ENCODE data around the gene ENTREP3.

The ENTREP3 gene

DNA sequence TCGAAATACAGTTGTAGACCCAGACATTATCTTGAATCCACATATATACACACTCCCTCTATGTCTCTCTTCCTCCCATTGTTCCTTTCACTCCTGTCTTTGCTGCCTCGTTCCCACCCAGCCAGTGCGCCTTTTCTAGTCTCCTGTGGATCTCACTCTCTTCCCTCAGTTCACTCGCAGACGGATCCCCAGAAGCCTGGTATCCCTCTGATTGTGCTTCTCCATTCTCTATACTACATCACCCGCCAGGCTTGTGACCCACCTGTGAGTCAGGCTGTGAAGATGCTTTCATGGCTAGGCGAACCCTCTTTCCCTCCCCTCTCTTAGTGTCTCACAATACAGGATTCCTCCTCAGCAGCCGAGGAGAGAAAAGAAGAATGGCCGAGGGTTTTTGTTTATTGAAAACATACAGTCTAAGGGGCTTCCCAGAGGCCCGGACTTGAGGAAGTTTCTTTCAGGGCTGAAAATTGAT is 23.4 kb upstream of the ENTREP3 start:
- no peak for DNase-seq (ENCODE audit: low spot score)

GRCh38 chr1:155277902-155278688 is 22.8 kb upstream of the ENTREP3 start:
- DNase-seq (ENCODE audit: low spot score), result peak; percentile 41

DNA sequence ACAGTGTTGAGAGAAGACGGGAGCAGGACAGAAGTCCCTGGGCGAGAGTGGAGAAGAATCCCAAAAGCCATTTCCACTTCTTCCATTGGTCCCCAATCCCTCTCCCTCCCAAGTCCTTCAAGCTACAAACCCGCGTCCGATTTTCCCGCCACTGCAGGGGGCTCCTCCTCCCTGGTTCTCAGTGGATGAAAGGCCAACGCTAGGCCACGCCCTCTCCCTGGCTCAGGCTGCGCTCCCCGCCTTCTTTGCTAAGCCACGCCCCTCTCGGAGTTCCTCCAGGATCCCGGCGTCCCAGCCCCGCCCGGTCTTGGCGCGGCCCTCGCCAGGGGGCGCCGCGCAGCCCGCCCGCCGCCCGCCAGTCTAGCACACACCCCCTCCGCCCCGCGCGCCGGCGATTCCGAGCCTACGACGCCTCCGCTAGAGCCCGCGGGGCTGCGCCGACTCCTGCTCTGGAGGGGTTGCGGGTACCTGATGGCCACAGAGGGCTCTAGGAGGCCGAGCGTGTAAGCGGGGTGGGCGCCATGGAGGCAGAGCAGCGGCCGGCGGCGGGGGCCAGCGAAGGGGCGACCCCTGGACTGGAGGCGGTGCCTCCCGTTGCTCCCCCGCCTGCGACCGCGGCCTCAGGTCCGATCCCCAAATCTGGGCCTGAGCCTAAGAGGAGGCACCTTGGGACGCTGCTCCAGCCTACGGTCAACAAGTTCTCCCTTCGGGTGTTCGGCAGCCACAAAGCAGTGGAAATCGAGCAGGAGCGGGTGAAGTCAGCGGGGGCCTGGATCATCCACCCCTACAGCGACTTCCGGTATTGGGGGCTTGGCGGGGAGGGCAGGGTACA is 22.0 kb upstream of the ENTREP3 start, which contains the start of gene HCN3:
HCN3 (plus strand) TSS at position 394 of the 832 bp plus-strand sequence; CDS start at position 522, 128 bp downstream.
- peak; percentile 96 for DNase-seq (ENCODE audit: low spot score)

DNA sequence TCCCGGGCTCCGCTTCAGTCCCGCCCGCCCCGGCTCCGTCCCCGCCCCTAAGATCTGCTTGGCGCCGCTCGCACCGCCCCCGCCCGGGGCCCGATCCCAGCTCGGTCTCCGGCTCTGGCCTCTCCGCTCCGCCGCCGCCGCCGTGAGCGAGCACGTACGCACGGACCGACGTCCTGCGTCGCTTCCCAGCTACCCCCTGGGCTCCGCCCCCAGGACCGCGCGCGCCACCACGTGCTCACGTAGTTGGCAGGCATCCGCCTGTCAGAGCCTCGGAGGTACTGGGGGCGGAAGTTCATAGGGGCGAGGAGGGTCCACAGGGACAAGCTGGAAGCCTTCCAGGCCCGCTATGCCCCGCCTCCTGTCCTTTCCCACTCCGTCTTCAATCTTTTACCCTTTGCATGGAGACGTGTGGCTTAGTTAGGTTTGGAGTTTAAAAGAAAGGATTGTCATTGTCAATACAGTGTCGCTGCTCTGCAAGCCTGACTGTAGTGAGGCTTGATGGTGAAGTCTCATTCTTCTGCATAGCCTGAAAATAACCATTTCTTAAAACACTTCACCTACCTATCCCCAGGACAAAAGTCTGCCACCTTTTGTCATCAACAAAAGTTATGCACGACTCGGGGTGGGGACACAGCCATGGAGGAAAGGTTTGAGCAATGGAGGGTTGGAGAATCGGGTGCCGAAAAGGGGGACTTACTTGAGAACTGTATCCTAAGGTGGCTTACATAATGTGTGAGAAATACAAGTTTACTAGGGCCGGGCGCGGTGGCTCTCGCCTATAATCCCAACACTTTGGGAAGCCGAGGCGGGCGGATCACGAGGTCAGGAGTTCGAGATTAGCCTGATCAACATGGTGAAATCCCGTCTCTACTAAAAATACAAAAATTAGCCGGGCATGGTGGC is 18.3 kb upstream of the ENTREP3 start, which contains the start of gene CLK2:
CLK2 (minus strand) TSS at position 162 of the 903 bp plus-strand sequence. CDS start 2,527 bp downstream, outside the sequence.
- DNase-seq (ENCODE audit: low spot score), result peak; percentile 94

- peak; percentile 24 for DNase-seq (ENCODE audit: low spot score)
These were observed 17.4 kb upstream of the ENTREP3 start for GRCh38 chr1:155272466-155273342.

DNA sequence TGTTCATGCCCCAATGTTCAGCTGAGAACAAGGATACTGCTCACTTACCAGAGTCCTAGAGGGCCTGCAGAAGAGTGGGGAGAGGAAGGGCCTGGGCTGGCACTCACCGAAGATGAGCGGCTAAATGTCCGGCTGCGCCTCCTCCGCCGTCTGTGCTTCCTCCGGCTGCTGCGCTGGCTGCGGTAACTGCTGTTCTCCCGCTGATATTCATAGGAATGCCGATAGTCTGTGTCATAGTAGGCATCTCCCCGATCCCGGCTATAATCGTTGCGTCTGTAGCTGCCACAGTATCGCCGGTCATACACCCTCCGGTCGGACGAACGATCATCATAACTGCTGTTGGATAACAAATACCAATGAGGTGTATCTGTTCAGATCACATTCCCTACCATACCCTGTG is 14.1 kb upstream of the ENTREP3 start:
- no peak for DNase-seq (ENCODE audit: low spot score)

DNA sequence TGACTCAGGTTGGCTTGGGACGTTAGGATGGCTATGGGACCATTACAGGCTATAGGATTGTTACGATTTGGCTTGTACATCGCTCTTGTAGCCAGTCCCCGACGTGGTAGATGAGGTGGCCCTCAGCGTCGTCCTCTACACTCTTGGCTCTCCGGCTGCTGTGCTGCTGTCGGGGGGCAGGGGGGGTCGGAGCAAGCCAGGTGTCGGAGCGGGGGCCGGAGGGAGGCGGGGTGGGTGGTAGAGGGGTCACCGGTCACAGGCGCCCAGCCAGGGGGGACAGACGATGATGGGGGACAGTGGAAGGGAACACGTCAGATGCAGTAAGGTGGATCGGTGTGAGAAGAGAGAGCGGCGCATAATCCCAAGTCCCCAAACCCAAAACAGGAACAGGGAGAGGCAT is 13.3 kb upstream of the ENTREP3 start:
- DNase-seq (ENCODE audit: low spot score), result no peak

GRCh38 chr1:155267373-155267772 is 12.1 kb upstream of the ENTREP3 start:
- no peak for DNase-seq (ENCODE audit: low spot score)

DNA sequence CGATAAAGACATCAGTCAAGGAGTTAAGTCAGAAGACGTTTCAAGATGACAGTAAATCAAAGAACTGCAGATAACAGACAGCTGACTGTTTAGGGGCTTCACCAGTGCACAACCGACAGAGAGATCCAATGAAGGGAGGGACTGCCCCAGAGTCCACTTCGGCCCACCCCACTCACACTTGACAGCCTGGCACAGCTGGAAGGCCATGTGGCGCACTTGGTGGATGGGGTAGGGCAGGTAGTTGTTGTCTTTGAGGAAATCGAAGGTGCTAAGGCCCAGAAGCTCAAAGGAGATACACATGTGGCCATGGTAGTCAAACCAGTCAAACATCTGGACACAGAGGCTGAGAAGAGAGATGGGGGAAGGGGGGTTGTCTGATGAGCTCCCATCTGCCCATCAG is 11.3 kb upstream of the ENTREP3 start:
- DNase-seq (ENCODE audit: low spot score), result no peak

GRCh38 chr1:155263067-155263466 is 7.8 kb upstream of the ENTREP3 start:
- DNase-seq (ENCODE audit: low spot score), result no peak

DNA sequence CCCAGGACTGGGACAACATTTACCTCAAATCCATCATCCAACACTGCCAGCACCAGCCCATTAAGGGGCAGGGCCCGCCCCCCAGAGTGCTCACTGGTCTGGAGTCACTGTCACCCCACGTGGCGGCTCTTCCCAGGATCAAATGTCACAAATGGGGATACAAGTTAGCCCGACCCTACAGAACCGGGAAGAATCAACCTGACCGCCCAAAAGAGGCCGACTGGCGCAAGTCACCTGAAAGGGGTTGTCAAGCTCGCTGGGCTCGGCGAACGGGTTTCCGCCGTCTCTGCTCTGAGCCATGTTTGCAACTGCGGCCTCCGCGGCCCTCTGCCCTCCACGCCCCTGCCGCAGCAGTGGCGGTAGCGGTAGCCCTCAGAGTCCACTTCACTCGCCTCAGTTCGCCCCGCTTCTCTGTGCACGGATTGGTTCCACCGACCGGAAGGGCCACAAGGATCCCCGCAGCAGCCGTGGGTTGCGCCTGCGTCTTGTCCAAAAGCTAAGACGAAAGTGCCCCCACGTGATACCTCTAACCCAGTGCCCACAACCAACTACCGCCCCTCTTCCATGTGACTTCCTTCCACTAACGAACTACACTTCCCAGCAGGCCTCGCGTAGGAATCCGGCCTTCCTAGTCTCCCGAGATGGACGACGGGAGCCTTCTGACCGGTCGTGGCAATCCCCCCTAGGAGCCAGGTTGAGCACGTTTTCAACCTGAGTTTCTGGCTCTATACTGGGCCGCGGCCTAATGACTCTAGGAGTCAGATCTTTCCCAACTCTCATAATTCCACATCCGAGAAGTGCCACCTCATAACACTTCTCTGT is 6.8 kb upstream of the ENTREP3 start, which contains the start of gene SCAMP3:
SCAMP3 (minus strand) TSS at position 509 of the 822 bp plus-strand sequence; CDS start at position 300, 209 bp downstream.
- DNase-seq (ENCODE audit: low spot score), result peak; percentile 74

- no peak for DNase-seq (ENCODE audit: low spot score)
These were observed 6.2 kb upstream of the ENTREP3 start for GRCh38 chr1:155261493-155261851.

DNA sequence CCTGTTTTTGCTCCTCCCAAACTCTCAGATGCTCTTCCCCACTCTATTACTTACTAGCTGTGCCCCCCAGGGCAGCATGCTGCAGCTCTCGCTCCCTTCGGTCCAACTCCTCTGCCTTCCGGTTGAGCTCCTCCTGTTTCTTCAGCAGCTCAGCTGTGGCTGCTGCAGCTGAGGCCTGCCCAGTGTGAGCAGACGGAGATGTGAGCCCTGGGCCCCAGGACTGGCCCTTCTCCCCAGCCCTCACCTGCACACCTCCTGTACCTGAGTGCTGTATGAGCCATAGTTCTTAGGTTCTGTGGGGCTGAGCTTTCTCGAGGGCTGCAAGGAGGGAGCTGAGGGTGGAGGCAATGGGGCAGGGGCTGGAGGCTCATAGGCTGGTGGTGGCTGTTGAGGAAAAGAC is 5.0 kb upstream of the ENTREP3 start:
- DNase-seq (ENCODE audit: low spot score), result no peak

DNA sequence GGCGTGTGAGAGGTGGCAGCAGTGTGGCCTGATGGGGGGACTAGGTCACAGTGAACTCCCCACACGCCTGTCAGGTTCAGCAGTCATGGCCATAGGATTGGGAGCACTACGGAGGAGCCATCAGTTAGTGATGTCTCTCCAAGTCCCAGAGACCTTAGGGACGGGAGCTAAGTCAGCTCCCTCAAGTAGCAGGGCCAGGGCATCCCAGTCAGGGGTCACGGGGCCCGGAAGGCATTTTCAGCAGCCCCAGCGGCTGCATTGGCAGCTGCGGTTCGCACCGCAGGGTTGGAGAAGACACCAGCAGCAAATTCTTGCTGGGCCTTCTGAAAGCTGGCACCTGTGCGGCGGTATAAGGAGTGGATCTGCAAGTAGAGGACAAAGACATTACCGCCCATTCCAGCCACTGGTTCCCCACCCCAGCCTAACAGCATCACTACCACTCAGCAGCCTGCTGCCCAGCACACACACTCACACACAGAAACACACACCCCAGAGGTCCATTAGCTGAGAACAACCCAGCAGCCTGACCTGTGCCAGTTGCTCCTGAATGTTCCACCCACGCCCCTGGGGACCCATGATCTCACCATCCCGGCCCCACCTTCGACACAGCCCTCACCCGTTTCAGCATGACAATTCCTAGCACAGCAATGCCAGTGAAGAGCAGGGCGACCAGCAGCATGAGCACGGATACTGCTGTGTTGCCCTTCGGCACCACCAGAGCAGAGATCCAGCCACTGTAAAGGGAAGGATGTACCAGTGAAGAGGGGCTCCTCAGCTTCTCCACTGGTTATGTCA is 972 bp upstream of the ENTREP3 start:
- DNase-seq (ENCODE audit: low spot score), result no peak

- no peak for DNase-seq (ENCODE audit: low spot score)
These were observed 505 bp downstream of the ENTREP3 start for GRCh38 chr1:155254714-155255242.

GRCh38 chr1:155254228-155254713 is 1.0 kb downstream of the ENTREP3 start:
- DNase-seq (ENCODE audit: low spot score), result no peak

DNA sequence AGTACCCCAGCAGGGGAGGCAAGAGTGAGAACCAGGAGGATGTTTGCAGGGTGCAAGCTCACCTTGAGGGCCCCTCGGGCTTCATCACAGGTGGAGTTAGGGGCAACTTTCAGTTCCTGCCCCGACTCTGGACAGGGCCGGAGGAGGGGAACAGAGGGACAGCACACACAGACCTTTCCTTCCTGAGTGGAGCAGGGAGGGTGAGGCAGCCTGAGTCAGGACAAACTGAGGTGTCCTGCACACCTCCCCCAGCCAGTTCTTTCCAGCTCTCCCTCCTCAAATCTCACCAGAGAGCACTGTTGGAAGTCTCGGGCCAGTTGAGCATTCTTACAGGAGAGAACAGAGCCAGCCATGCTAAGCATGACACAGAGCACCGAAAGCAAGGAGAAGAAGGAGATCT is 1.5 kb downstream of the ENTREP3 start:
- DNase-seq (ENCODE audit: low spot score), result no peak

DNA sequence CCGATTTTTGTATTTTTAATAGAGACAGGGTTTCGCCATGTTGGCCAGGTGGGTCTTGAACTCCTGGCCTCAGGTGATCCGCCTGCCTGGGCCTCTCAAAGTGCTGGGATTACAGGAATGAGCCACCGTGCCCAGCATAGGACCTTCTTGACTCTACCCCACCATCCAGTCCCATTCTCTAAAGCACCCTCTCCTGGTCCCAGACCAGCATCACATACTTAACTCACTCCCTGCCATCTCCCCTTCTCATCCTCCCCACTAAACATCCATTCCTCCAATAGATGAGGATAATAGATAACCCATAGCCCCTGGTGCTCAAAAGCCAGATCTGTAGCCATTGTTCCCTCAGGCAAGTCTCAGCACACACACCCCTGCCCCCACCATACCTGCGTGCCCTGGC is 2.1 kb downstream of the ENTREP3 start:
- DNase-seq (ENCODE audit: low spot score), result no peak

DNA sequence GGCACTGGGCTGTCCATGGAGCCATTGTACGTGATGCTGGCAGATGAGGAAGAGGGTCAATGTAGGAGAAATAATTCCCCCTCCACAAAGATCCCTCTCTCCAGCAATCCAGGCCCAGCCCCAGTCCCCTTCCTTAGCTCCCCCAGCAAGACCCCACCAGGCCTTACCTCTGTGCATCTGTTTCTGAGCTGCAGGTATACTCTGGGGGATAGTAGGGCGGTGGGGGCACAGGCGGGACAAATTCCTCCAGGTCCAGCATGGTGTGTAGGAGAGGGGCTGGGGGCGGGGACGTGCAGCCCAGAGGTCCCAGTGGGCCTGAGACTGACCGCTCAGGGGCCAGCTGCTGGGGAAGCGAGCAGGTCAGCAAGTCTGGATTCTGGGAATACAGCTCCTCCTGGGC is 3.7 kb downstream of the ENTREP3 start:
- DNase-seq (ENCODE audit: low spot score), result no peak

All from hematopoietic multipotent progenitor cell treated with erythropoietin and hydrocortisone succinate and interleukin-3 and kit ligand, for 15 days (in vitro differentiated cells).